Measurements from ENCODE around the gene NLRP8.

DNA sequence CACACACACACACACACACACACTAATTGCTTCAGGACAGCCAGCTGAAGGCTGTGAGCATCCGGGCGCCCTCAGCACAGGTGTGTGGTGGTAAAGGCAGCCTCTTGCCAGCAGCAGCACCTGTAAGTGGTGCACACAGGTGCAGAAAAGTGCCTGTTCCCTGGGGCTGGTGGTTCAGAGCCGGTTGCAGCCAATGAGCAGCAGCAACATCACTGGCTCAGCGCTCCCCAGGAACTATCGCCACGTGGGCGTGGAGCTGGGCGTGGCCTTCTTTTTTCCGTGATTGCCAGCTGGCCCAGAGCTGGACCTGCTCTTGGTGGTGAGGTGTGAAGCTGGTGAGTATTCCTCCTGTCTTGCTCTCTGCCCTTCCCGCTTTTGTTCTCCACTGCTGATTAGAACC is 38.9 kb downstream of the NLRP8 start, which contains the start of gene NLRP5:
- TF ChIP-seq, protein P1, sequence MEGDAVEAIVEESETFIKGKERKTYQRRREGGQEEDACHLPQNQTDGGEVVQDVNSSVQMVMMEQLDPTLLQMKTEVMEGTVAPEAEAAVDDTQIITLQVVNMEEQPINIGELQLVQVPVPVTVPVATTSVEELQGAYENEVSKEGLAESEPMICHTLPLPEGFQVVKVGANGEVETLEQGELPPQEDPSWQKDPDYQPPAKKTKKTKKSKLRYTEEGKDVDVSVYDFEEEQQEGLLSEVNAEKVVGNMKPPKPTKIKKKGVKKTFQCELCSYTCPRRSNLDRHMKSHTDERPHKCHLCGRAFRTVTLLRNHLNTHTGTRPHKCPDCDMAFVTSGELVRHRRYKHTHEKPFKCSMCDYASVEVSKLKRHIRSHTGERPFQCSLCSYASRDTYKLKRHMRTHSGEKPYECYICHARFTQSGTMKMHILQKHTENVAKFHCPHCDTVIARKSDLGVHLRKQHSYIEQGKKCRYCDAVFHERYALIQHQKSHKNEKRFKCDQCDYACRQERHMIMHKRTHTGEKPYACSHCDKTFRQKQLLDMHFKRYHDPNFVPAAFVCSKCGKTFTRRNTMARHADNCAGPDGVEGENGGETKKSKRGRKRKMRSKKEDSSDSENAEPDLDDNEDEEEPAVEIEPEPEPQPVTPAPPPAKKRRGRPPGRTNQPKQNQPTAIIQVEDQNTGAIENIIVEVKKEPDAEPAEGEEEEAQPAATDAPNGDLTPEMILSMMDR (IDR thresholded peaks at IDR 0.05; ENCODE audit: low read depth, low read length), result no peak
- TF ChIP-seq EZH2phosphoT487 (IDR thresholded peaks at IDR 0.05; ENCODE audit: low read depth), result no peak
